Mesothelial cell of epicardium (in vitro differentiated cells): ENCODE data around the gene LGALSL. TPM values are rescaled to one million over a fixed set of nuclear protein-coding genes. Genes with fewer than 3 reads are reported as not detected.

Source experiments
- DNase-seq, 2 experiments: peaks; one replicate each; pipeline ENCODE4 v3.0.0; 2021; ENCODE audit warnings: low spot score in 2 of 2; ENCODE audit not compliant: unreplicated experiment in 2 of 2
- H3K27ac Mint-ChIP-seq: 2 replicates; pipeline ENCODE4 v1.8.0; 2021; ENCODE audit warnings: mixed read lengths
- H3K27me3 Mint-ChIP-seq: 2 replicates; pipeline ENCODE4 v1.8.0; 2021; ENCODE audit warnings: low read depth, mixed read lengths
- H3K36me3 Mint-ChIP-seq: 2 replicates; pipeline ENCODE4 v1.8.0; 2021; ENCODE audit warnings: mixed read lengths
- H3K4me1 Mint-ChIP-seq: 2 replicates; pipeline ENCODE4 v1.8.0; 2021; ENCODE audit warnings: mixed read lengths
- H3K4me3 Mint-ChIP-seq: 2 replicates; pipeline ENCODE4 v1.8.0; 2021; ENCODE audit warnings: mild to moderate bottlenecking, moderate library complexity, mixed read lengths
- H3K9me3 Mint-ChIP-seq: 2 replicates; pipeline ENCODE4 v1.8.0; 2021; ENCODE audit warnings: mixed read lengths
- total RNA-seq: library from RNA; stranded (reverse); gene quantifications from 3 replicates; pipeline ENCODE4 v1.2.1, GENCODE V29; 2021
- TF ChIP-seq, protein P1 (sequence below): fragments of 200-600 bp; sonication (generic); IDR thresholded peaks from one replicate; pipeline ENCODE4 v1.5.0; 2021; ENCODE audit warnings: antibody characterized with exemption; ENCODE audit not compliant: unreplicated experiment

Gene LGALSL
- total RNA-seq, 1 donor from 2014 or later = 15.6 TPM

GRCh38 chr2:64485331-64485730 is 31.4 kb downstream of the LGALSL start:
- Mint-ChIP-seq H3K27me3 (no peaks in the 10 kb centered on the region), H3K36me3 (no peaks in the 10 kb centered on the region), H3K4me3 (no peak overlapping the region), H3K4me1 (peaks cover 2% of the 10 kb centered on the region), H3K9me3 (no peaks in the 10 kb centered on the region), H3K27ac (no peak overlapping the region)
- no peak for DNase-seq
- TF ChIP-seq, protein P1, sequence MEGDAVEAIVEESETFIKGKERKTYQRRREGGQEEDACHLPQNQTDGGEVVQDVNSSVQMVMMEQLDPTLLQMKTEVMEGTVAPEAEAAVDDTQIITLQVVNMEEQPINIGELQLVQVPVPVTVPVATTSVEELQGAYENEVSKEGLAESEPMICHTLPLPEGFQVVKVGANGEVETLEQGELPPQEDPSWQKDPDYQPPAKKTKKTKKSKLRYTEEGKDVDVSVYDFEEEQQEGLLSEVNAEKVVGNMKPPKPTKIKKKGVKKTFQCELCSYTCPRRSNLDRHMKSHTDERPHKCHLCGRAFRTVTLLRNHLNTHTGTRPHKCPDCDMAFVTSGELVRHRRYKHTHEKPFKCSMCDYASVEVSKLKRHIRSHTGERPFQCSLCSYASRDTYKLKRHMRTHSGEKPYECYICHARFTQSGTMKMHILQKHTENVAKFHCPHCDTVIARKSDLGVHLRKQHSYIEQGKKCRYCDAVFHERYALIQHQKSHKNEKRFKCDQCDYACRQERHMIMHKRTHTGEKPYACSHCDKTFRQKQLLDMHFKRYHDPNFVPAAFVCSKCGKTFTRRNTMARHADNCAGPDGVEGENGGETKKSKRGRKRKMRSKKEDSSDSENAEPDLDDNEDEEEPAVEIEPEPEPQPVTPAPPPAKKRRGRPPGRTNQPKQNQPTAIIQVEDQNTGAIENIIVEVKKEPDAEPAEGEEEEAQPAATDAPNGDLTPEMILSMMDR = no peak

DNA sequence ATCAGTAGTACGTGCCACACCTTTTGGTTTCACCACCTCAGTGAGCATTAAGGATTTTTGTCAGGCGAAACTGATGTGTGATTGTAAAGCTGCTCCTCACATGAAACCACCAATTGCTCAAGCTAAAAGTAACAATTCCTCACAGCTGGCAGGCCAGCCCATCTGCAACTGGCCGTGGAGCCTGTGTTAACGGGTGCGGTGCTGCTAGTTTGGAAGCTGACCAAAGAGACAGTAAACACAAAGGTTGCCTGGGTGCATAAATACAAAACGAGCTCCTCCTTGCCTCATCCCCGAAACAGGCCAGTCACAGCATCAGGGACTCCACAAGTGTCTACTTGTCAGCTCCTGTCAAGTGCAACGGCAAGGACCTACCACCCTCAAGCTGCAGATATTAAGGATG is 32.0 kb downstream of the LGALSL start:
- Mint-ChIP-seq H3K27me3 (no peaks in the 10 kb centered on the region), H3K4me1 (peaks cover 2% of the 10 kb centered on the region), H3K9me3 (no peaks in the 10 kb centered on the region), H3K4me3 (no peak overlapping the region), H3K36me3 (no peaks in the 10 kb centered on the region), H3K27ac (no peak overlapping the region)
- TF ChIP-seq, protein P1 = no peak
- DNase-seq = no peak

GRCh38 chr2:64487256-64488049 is 33.5 kb downstream of the LGALSL start:
- no peaks in the 10 kb centered on the region for H3K9me3 Mint-ChIP-seq
- no peaks in the 10 kb centered on the region for H3K27me3 Mint-ChIP-seq
- no peak overlapping the region for H3K4me3 Mint-ChIP-seq
- H3K27ac Mint-ChIP-seq = no peak overlapping the region
- TF ChIP-seq, protein P1 = no peak
- H3K4me1 Mint-ChIP-seq = peaks cover 2% of the 10 kb centered on the region
- DNase-seq = no peak
- H3K36me3 Mint-ChIP-seq = no peaks in the 10 kb centered on the region

GRCh38 chr2:64488050-64488974 is 34.4 kb downstream of the LGALSL start:
- peak; percentile 45 to 83 for DNase-seq
- Mint-ChIP-seq H3K9me3 (no peaks in the 10 kb centered on the region), H3K27me3 (no peaks in the 10 kb centered on the region), H3K27ac (no peak overlapping the region), H3K4me3 (no peak overlapping the region), H3K36me3 (no peaks in the 10 kb centered on the region), H3K4me1 (peaks cover 2% of the 10 kb centered on the region)
- TF ChIP-seq, protein P1 = peak; percentile 97

GRCh38 chr2:64489081-64489751 is 35.3 kb downstream of the LGALSL start:
- no peak for DNase-seq
- Mint-ChIP-seq H3K4me1 (peaks cover 2% of the 10 kb centered on the region), H3K27me3 (no peaks in the 10 kb centered on the region), H3K9me3 (no peaks in the 10 kb centered on the region), H3K4me3 (no peak overlapping the region), H3K27ac (no peak overlapping the region), H3K36me3 (no peaks in the 10 kb centered on the region)
- TF ChIP-seq, protein P1 = no peak
